ENCODE data around the gene RAD54L2.
A peak's percentile ranks its signal among the peaks of the same experiment; 100 is the strongest.
"Not testable (repeated sequence)": the region's sequence is repeated elsewhere in the genome, so short reads cannot be mapped to it uniquely, and the experiment has no call there.

RAD54L2 gene

DNA sequence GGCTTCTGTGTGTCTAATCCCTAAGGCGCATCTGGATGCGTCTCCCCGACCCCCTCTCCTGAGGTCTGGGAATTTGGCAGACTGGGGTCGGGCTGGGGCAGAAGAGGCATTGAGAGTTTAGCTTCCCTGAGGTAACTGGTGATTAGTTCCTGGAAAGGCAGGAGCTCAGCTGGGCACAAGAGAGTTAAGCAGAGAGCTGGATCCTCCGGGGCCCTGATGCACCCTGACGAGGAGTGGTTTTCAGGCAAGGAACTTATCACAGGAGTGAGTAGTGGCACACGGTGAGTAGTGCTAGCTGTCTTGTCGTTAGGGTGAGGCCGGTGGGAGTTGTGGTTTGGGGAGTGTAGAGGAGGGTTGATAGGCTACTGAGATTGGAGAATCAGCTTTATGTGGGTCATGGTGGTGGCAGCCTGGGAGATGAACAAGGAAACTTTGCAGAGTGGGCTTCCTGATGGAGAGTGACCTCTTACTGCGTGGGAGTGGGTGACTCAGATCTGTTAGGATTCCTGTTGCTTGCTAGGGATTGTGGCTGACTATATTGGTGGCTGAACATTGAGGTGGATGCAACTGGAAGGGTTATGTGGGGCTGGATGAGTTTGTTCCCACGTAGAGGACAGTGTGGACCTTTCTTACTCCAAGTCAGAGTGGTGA, 897 bp downstream of the RAD54L2 start:
- DNase-seq = peak; percentile 36 to 38

DNA sequence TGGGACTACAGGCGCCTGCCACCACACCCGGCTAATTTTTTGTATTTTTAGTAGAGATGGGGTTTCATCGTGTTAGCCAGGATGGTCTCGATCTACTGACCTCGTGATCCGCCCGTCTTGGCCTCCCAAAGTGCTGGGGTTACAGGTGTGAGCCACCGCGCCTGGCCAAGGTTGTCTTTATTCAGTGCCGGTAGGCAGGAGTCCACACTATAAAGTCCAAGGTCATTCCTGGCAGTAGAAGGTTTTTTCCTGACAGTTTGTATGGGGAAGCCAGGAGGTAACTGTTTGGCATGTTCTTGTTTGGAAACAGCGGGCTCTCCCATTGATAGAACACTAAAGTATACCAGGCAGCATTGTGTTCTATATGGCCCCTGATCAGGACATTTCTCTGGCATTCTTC, 4.1 kb downstream of the RAD54L2 start:
- not testable (repeated sequence) for DNase-seq

GRCh38 chr3:51544011-51544775, 5.7 kb downstream of the RAD54L2 start:
- DNase-seq = no peak

- no peak for DNase-seq
Observed at GRCh38 chr3:51547274-51547673, 8.8 kb downstream of the RAD54L2 start.

- no peak for DNase-seq
Observed at GRCh38 chr3:51549311-51549710, 10.8 kb downstream of the RAD54L2 start.

DNA sequence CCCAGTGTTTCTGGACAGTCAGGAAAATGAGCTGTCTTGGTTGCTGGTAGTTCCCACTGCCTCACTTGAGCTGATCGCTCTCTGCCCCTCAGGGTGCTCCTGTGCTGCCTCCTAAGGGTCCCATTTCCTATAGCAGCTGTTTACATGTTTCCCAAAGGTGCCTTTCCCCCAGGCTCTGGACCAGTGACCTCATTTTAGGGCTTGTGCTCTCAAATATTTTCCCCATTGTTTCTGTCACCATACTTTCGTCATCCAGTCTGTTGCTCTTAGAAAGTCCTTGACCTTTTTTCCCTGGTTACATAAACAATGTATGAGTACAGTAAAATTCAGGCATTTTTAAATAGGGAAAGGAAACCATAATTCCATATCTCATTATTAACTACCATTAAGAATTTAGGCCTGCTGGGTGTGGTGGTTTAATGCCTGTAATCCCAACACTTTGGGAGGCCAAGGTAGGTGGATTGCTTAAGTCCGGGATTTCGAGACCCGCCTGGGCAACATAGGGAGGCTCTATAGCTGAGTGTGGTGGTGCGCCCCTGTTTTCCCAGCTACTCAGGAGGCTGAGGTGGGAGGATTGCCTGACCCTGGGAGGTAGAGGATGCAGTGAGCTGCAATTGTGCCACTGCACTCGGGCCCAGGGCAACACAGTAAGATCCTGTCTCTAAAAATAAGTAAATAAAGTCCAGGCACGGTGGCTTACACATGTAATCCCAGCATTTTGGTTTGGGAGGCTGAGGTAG, 11.7 kb downstream of the RAD54L2 start:
- no peak for DNase-seq

- DNase-seq = no peak
Observed at GRCh38 chr3:51557993-51558392, 19.5 kb downstream of the RAD54L2 start.

- no peak for DNase-seq
Observed at GRCh38 chr3:51559411-51559888, 20.9 kb downstream of the RAD54L2 start.

DNA sequence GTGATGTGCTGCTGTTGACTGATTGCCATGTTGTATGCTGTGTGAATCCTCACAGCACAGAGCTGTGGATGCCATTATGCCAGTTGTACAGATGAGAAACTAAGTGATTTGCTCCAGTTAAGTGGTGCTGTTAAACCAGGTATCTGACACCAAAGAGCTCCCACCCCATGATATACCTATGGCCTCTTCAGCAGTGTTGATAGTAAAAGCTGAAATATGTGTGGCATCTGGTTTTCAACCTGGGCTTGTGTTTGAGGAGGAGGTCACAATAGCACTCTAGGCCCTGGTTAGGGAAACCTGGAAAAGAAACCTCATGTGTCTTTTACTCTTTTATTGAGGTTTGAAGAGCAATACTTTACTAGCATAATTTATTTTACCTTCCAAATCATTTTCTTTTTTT, 21.4 kb downstream of the RAD54L2 start:
- DNase-seq = no peak

DNA sequence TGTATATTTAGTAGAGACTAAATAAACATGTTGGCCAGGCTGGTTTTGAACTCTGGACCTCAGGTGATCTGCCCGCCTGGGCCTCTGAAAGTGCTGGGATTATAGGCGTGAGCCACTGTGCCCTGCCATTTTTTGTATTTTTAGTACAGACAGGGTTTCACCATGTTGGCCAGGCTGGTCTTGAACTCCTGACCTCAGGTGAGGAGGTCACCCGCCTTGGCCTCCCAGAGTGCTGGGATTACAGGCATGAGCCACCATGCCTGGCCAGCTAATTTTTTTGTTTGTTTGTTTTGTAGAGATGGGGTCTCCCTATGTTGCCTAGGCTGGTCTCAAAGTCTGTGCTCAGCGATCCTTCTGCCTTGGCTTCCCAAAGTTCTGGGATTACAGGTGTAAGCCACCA, 23.9 kb downstream of the RAD54L2 start:
- not testable (repeated sequence) for DNase-seq

DNA sequence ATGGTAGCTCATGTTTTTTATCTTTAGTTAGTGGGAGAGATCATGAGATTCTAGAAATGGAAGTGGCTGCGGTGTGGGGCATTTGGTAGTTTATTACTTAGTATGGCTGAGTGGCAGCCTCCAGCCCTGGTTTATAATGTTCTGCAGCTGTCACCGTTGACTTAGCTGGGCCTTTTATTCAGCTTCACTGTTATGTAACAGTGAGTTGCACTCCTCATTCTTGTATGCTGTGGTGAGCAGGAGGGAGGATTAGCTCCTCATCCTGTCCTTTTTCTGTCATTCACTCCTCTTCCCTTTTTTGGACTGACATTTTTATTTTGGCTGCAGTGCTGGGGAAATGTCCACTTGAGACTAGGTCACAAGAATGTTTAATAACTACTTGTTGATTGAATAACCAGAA, 29.5 kb downstream of the RAD54L2 start:
- DNase-seq = no peak

DNA sequence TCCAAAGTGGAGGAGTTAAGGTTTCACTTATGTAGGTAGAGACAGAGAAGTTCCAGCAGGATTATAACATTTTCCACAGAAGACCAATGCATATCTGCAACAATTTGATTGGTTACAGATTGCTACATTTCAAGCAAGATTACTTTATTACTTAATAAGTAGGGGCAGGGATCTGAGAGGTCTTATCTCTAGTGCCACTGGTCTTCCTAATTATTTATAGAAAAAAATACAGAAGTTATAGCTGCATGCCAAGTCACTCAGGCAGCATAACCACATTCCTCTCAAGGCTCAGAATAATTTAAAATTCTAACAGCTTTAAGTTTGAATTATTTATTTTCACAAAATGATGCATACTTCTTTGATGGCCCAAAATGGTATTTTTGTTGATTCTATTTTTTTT, 30.5 kb downstream of the RAD54L2 start:
- no peak for DNase-seq

GRCh38 chr3:51578238-51578637, 39.7 kb downstream of the RAD54L2 start:
- DNase-seq = no peak

- no peak for DNase-seq
Observed at GRCh38 chr3:51580418-51580817, 41.9 kb downstream of the RAD54L2 start.

DNA sequence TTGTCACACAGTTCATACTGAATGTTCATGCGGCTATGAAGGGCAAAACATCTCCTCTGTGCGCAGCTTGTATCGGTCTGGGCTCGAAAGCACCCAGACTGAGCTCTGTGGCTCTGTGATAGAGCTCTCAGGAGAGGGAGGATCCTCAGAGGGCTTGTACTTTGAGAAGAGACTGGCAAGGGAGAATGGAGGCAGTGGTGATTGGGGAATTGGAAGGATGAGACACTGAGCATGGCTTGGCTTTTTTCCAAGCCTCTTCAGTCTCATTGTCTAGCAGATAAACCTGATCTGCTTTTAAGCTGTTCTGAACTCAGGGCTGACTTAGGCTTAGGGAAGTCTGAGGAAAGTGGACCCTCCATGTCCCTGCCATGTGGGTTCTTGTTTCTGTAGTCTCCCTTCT, 43.0 kb downstream of the RAD54L2 start:
- no peak for DNase-seq

- DNase-seq = no peak
Observed at GRCh38 chr3:51585197-51585596, 46.7 kb downstream of the RAD54L2 start.

DNA sequence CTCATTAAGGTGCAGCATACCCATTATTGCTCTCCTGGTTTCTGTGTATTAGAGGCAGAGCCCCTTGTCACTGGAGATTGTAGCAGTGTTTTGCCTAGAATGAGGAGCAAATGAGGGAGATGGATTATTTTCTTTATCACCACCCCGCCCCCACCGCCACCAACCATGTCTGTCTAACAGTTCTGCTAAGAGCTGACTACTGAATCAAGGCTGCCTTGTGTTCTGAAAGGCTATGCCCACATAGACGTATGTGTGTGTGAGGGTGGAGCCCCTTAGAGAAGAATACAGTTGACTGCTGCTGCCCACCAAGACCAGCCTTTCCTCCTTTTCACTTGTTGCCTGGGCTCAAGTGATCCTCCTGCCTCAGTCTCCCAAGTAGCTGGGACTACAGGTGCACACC, 47.4 kb downstream of the RAD54L2 start:
- DNase-seq = no peak

All from activated CD4-positive, alpha-beta T cell treated with anti-CD3 and anti-CD28 coated beads for 4 hours (primary cell).